Measurements from ENCODE around the gene CTNND2. TPM values are rescaled to one million over a fixed set of nuclear protein-coding genes. Genes with fewer than 3 reads are reported as not detected.
"Not testable (repeated sequence)": the region's sequence is repeated elsewhere in the genome, so short reads cannot be mapped to it uniquely, and the experiment has no call there.

CTNND2 gene
- total RNA-seq, 1 donor from 2014 or later: 8.0 TPM

GRCh38 chr5:11679676-11680075, 224.6 kb downstream of the CTNND2 start:
- no peak for DNase-seq (ENCODE audit: low spot score)

DNA sequence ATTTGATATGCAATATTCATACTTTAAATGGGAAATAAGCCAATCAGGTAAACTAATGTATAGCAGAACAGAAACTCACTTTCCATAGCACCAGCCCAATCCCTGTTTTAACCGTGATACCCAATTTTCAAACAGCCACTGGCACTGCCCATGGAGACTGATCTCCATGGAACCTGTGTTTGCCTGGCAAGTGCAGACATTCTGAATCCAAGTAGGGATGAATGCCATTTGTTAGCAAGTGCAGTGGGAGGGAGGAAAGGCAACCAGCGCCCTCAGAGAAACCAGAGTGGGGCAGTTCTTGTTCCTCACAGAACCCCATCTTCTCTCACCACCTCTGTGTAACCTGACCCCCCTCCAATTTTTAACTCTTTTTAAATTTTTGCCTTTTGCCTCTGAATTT, 229.1 kb downstream of the CTNND2 start:
- no peak for DNase-seq (ENCODE audit: low spot score)

DNA sequence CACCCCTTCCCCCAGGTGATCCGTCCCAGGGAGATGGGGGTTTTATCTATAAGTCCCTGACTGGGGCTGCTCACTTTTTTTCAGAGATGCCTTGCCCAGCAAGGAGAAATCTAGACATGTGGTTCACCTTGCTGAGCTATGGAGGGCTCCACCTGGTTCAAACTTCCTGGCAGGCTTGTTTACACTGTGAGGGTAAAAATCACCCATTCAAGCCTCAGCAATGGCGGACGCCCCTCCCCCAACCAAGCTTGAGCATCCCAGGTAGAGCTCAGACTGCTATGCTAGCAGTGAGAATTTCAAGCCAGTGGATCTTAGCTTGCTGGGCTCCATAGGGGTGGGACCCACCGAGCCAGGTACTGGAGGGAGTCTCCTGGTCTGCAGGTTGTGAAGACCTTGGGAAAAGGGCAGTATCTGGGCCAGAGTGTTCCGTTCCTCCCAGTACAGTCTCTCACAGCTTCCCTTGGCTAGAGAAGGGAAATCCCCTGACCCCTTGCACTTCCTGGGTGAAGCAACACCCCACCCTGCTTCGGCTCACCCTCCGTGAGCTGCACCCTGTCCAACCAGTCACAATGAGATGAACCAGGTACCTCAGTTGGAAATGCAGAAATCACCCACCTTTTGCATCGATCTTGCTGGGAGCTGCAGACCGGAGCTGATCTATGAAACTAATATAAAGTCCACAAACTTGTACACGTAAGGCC, 231.7 kb downstream of the CTNND2 start:
- no peak for DNase-seq (ENCODE audit: low spot score)

GRCh38 chr5:11658376-11658775, 245.9 kb downstream of the CTNND2 start:
- no peak for DNase-seq (ENCODE audit: low spot score)

DNA sequence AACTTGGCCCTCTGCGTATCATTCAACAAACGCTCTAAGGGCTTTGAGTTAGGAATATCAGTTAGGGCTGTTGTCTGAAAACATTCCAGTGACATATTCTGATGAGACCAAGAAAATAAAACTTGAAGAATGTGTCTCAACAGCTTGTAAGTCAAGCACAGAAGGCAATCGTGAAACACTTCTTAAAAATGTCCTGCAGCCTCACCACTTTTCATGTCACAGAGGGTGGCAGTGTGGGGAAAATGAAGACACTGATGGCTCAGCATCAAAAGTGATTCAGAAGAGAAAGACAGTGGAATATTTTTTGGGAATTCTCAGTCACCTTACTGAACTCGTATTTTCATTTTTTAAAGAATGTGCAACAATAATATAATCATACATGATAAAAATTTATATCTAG, 247.3 kb downstream of the CTNND2 start:
- no peak for DNase-seq (ENCODE audit: low spot score)

GRCh38 chr5:11655681-11656080, 248.6 kb downstream of the CTNND2 start:
- no peak for DNase-seq (ENCODE audit: low spot score)

- DNase-seq (ENCODE audit: low spot score): no peak
Observed at GRCh38 chr5:11650936-11651335, 253.3 kb downstream of the CTNND2 start.

DNA sequence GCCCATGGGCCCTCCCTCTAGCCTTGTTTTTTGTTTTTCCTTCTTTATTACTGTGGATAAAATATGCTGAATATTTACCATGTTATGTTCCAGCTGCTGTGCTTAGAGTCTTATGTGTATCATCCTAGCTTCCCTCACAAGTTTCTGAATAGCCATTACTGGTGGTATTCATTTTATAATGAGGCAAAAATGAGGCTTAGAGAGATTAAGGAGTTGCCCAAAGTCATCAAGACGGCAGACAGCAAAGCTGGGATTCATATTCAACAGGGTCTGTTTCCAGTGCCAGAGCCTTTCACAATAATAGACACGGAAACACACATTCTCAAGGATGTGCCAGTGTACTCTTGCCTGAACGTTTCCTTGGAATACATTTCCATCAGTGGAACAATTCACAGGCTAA, 258.1 kb downstream of the CTNND2 start:
- DNase-seq (ENCODE audit: low spot score): no peak

- no peak for DNase-seq (ENCODE audit: low spot score)
Observed at GRCh38 chr5:11642438-11642837, 261.8 kb downstream of the CTNND2 start.

- DNase-seq (ENCODE audit: low spot score): no peak
Observed at GRCh38 chr5:11640158-11640873, 263.9 kb downstream of the CTNND2 start.

- DNase-seq (ENCODE audit: low spot score): no peak
Observed at GRCh38 chr5:11622785-11623184, 281.5 kb downstream of the CTNND2 start.

GRCh38 chr5:11620172-11620571, 284.1 kb downstream of the CTNND2 start:
- DNase-seq (ENCODE audit: low spot score): no peak

GRCh38 chr5:11619339-11620024, 284.8 kb downstream of the CTNND2 start:
- no peak for DNase-seq (ENCODE audit: low spot score)

GRCh38 chr5:11617080-11617479, 287.2 kb downstream of the CTNND2 start:
- no peak for DNase-seq (ENCODE audit: low spot score)

GRCh38 chr5:11616624-11617023, 287.6 kb downstream of the CTNND2 start:
- not testable (repeated sequence) for DNase-seq (ENCODE audit: low spot score)

DNA sequence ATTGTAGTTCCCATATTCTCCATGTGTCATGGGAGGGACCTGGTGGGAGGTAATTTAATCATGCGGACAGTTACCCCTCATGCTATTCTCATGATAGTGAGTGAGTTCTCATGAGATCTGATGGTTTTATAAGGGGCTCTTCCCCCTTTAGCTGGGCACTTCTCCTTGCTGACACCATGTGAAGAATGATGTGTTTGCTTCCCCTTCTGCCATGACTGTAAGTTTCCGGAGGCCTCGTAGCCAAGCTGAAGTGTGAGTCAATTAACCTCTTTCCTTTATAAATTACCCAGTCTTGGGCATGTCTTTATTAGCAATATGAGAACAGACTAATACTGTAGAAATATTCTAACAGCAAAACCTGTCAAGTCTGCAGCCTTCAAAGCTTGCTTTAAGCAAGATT, 293.2 kb downstream of the CTNND2 start:
- DNase-seq (ENCODE audit: low spot score): no peak

GRCh38 chr5:11609570-11610303, 294.5 kb downstream of the CTNND2 start:
- DNase-seq (ENCODE audit: low spot score): no peak

GRCh38 chr5:11608530-11608929, 295.7 kb downstream of the CTNND2 start:
- DNase-seq (ENCODE audit: low spot score): no peak

DNA sequence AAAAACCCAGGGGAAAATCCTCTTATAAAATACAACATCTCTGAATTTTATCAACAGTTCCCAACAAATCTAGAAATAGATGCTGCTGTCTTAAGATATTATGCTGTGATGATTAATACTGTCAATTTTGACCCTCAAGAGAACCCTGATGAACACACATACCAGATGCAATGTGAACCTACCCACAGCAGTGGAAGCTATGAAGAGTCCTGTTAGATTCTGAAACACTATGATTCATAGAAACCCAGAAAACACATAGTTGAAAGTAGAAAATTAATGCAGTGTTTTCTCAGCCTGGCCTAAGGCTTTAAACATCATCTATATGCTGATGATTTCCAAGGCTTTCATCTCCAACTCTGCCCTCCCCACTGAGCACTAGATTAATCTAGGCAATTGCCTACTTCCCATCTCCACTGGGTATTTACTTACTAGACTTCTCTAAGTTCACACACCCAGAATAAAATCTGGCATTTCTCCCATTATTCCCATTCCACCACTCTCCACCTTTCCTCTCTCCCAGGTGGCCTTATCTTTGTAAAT, 296.2 kb downstream of the CTNND2 start:
- DNase-seq (ENCODE audit: low spot score): no peak

- no peak for DNase-seq (ENCODE audit: low spot score)
Observed at GRCh38 chr5:11602298-11602697, 301.9 kb downstream of the CTNND2 start.

GRCh38 chr5:11599499-11599898, 304.7 kb downstream of the CTNND2 start:
- no peak for DNase-seq (ENCODE audit: low spot score)

- DNase-seq (ENCODE audit: low spot score): no peak
Observed at GRCh38 chr5:11596657-11597071, 307.6 kb downstream of the CTNND2 start.

Data from ureter (tissue), 1 donor.